GM18858 (cell line): ENCODE data around the gene LGALS3BP.

Source experiments
- ATAC-seq: cut with Tn5 transposase; IDR thresholded peaks from one replicate; pipeline ENCODE4 v1.9.1; 2021; ENCODE audit not compliant: unreplicated experiment

Gene LGALS3BP

DNA sequence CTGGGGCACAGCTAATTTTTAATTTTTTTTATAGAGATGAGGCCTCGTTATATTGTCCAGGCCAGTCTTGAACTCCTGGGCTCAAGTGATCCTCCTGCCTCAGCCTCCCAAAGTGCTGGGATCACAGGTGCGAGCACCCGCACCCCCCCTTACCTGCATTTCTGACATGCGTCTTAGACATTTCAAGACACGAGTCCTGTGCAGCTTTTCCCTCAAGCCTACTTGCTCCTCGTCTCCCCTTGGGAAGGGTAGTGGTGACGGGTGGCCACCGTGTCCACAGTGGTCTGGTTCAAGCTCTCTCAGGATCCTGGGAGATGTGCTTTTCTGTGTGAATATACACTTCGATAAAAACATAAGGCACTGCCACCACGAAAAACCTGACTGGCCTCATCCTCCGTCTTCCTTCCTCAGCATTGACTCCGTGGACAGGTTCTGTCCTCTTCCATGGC, 20.2 kb upstream of the LGALS3BP start:
- ATAC-seq: no peak

DNA sequence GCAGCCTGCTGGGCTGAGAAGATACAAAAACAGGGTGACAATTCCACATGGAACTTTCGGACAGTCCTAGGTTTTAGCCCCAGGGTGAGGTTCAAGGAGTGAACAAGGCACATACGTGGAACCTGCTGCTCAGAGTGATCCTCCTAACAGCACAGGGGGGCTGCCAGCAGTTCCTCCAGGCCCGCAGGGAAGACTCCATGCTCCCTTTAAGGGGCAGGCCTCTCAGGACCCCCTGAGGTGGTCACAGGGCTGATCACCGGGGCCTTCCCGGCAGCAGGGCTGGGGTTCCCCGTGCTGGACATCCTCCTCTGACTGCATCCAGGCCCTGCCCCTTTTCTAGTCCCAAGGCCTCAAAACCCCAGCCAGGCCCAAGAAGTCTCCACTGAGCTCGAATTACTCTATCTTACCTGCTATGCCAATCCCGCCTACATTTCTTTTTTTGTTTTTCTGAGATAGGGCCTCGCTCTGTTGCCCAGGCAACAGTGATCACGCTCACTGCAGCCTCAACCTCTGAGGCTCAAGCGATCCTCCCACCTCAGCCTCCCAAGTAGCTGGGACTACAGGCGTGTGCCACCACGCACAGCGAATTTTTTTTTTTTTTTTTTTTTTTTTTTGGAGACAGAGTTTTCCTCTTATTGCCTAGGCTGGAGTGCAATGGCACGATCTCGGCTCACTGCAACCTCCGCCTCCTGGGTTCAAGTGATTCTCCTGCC, 19.5 kb upstream of the LGALS3BP start:
- ATAC-seq: no peak

DNA sequence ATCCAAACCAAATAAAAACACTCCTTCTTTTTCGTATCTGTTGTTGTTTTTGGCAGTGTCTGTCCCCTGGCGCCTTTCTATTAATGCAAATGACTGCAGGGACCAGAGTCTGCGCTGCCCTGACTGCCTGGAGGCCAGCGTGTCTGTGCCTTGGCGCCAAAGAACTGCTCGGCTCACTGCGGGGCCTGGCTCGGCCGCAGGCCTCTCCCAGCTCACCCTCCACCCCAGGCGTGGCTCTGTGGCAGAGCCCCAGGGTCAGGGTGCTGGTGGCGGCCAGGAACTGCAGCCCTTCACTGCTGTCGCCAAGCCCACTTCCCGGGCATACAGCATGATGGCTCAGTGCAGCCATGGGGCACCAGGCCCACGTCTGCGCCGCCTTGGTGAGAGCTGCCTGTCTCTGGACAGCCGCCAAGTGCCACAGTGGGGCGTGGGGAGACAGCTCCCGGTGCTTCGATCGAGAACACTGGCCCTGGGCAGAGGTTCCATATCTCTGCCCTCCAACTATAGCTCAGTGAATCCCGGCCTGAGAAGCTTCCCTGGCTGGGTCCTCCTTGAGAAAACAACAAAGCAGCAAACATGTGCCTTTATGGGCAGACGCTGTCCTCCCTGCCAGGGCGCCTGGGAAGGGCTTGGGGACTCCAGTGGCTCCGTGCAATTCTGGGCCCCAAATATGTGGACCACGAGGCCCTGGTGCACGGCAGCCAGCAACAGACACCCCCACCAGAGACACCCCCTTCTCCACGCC, 18.8 kb upstream of the LGALS3BP start:
- ATAC-seq: no peak

- ATAC-seq: no peak
These were observed 18.2 kb upstream of the LGALS3BP start for GRCh38 chr17:78997881-78998280.

DNA sequence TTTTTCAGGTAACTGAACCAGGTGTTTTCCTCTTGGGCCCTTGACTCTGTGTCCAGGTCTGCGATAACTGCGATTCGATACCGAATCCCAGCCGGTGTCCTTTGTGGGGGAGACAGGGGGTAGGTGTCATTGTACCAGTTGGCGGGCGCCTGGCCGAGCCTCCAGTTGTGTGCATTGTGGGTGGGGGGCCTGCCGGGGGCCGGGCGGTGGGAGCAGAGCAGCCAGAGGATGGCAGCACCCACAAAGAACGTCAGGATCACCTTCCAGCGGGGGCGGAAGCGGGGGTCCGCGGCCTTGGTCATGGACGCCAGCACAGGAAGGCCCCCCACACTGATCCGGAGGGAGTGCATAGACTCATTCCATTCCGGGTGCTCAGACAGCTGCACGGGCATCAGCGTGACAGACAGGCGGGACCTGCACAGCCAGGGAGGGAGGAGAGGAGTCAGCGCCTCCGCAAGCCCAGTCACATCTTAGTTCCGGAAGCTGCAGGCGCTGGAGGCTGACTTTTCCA, 17.6 kb upstream of the LGALS3BP start:
- ATAC-seq: no peak

DNA sequence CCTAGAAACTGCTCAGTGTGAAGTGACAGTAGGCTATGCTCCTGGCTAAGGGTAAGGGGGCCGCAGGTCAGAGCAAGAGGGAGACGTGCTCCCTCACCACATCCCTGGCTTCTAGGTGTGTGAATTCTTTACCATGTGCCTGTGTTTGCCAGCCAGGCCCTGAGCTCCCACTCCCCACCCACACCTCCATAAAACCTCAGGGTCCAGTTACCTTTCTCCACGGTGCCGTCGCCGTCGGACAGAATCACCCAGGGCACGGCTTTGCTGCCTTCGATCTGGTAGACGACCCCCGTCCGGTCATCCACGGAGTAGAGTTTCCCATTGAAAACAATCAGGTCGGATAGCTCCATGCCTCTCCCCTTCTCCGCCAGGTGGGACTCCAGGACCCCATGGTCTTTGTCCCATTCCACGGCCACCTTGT, 17.1 kb upstream of the LGALS3BP start:
- ATAC-seq: no peak

- no peak for ATAC-seq
These were observed 16.2 kb upstream of the LGALS3BP start for GRCh38 chr17:78995761-78996451.

DNA sequence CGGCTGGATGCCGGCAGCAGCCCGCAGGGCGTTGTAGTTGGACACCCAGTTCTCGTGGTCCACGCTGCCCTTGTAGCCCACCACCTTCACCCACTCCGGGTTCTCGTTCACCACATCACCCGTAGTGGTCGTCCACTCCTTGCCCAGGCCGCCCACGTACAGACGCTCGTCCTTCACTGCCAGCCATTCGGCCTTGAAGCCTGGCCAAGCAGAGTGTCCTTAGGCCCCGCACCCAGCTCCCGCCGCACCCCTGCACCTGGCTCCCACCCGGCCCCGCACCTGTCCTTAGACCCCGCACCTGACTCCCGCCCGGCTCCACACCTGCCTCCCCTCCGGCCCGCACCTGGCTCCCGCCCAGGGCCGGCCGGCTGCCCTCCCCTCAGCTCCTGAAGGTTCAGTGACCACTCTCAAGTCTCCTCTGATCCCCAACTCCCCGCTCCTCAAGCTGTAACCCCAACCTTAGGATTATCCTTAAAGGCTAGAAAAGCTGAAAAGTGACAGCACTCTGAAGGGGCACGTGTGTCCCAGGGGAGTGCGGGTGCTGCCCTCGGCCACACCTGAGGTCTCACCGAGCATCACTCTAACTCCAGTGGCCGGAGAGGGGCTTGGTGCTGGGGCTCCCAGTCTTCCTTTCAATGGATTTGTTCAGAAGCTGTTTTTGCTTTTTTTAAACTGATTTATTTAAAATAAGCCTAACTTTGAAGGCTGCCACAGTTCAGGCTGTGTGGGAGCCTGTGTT, 15.5 kb upstream of the LGALS3BP start:
- no peak for ATAC-seq

- ATAC-seq: no peak
These were observed 14.4 kb upstream of the LGALS3BP start for GRCh38 chr17:78993981-78994671.

DNA sequence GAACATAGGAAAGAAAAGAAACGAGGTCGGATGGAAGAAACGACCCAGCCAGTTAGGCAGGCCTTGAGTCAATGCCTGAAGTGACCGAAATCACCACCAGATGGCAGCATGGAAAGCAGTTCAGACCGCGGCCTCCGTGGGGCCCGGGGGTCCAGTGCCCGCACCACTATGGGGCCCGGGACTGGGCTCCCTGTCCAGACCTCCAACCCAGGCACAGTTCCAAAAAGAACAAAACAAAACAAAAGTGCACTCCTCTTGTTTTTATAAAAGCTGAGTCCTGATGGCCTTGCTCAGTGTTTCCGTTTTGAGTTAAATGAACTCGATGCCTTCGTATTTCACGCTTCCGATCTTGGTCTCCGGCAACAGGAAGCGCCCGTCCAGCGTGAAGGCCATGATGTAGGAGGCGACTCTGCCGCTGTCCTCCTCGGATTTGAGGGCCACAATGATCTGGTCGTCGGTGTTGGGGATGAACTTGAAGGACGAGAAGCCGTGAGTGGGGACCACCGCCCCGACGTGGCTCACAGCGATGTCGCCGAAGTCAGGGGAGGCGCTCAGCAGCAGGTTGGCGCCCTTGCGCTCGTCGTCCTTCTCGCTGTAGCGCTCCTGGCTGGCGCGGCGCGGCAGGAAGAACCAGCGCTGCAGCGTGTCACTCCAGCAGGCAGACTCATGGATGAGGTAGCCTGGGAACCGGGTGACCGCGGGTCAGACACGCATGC, 13.7 kb upstream of the LGALS3BP start:
- ATAC-seq: no peak

DNA sequence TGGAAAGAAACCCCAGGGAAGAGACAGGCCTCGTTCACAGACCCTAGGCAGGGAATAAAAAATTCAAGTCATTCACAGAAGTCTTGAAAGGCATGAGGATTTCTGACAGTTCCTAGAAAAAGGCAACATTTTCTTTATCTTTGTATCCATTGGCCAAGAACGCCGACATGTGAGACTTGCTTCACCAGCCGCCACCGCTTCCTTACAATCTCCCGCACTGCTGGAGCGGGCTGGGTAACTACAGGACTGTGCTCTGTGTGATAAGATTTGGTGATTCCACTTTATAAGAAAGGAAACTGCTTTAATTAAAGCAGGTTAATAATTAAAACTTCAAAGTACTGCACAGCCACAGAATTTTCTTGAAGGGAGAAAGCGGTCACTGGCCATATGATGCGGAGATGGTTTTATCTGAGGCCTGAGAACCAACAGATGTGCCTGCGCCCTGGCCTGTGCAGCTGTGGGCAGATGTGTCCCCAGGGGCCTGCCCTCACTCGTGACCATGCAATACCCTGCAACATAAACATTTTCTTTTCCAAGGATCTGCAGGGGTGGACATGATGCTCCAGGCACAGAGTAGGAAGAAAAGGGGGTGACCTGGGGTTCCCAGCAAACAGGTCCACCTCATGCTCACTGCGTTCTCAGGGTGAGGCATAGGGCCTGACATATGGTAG, 13.0 kb upstream of the LGALS3BP start:
- no peak for ATAC-seq

- no peak for ATAC-seq
These were observed 12.3 kb upstream of the LGALS3BP start for GRCh38 chr17:78991906-78992532.

DNA sequence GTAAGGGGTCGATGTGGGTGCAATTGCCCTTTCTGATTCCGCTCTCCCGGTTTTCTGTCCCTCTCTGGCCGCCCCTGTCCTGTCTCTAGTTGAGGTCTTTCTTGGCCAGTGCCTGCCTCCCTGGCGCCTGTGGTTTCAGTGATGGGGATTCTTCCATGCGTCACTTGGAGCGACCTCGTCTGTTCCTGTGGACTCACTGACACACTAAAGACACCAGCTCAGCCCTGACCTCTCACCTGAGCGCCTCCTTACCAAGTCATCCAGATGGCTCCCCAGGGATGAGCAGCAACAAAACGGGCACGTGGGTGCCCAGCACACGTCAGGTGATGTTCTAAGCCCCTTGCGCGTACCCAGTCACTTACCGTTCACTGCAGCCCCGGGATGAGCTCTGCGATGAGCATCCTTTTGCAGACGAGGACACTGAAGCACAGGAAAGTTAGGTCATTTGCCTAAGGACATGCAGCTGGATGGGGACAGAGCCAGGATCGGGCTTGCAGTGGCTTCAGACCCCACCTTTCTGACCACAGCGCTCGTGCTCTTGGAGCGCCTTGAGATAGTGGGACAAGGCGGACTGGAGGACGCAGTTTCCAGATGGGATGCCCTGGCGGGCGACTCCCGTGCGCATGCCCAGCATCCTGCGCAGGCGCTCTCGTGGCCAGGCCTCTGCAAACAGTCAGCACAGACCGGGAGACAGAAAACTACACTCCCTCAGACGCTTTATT, 11.5 kb upstream of the LGALS3BP start:
- ATAC-seq: no peak

DNA sequence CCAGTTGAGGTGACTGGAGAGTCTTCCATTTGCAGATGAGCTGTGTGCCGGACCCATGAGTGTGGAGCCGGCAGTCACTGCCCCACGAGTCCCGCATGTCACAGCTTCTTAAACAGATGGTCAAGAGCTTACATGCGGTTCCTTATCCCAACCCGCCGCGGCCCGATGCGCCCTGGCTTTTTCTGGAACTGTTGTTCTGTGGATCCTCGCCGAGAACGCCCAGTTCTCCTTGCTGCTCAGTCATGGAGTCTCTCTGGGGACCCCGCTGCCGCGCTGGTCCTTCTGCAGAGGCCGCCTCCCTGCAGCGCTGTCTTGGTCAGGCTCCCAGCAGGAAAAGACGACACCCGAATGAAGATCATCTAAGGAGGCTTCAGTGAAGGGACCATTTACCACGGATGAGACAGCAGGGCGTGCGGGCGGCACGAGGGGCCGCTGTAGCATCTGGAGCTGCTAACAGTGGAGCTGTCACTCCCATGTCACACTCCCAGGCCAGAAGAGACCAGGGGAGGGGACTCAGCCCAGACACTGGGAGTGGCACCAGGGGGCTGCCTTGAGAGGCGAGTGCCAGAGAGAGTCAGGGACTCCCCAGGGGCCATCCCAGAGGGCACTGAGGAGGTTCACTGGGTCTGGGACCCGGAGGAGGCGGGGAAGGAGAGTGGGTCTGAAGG, 10.8 kb upstream of the LGALS3BP start:
- no peak for ATAC-seq

DNA sequence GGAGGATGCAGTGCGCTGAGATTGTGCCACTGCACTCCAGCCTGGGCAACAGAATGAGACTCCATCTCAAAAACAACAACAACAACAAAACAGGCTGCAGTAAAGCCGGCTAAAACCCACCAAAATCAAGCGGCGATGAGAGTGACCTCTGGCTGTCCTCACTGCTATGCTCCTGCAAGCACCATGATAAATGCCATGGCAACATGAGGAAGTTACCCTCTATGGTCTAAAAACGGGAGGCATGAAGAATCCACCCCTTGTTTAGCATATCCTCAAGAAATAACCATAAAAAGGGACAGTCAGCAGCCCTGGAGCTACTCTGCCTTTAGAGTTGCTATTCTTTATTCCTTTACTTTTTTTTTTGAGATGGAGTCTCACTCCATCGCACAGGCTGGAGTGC, 8.4 kb upstream of the LGALS3BP start:
- ATAC-seq: no peak

- ATAC-seq: no peak
These were observed 7.1 kb upstream of the LGALS3BP start for GRCh38 chr17:78986649-78987328.

DNA sequence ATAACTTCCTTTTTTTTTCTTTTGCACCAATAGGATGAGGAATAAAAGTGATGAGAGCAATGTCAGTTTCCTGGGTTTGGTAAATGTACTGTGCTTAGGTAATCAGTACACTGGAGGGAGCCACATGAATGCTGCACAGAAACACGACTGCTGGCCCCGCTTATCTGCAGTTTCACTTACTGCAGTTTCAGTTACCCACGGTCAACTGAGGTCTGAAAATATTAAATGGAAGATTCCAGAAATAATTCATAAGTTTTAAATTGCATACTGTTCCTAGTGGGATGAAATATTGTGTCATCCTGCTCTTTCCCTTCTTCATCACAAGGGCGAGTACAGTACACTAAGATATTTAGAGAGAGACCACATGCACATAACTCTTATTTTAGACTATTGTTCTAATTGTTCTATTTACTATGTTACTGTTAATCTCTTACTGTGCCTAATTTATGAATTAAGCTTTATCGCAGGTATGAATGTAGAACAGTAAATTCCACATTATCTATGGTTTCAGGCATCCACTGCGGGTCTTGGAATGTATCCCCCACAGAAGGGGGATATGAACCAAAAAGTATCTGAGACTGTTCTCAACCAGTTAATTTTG, 6.4 kb upstream of the LGALS3BP start:
- ATAC-seq: no peak
